Adrenal gland (tissue), 5 donors: ENCODE results near the gene CORO6.

ENCODE experiments used
- CTCF ChIP-seq, 6 experiments: fragments of 450-650 bp in 4 of 6; fragments of 200-600 bp in 2 of 6; sonication (generic) in 1 of 6; IDR thresholded peaks; 1 replicate in 5 of 6; 2 replicates in 1 of 6; pipeline versions ENCODE4 v1.5.1 to v1.8.0; 2016 to 2021; ENCODE audit warnings: antibody characterized with exemption in 6 of 6, mild to moderate bottlenecking in 2 of 6, moderate library complexity in 1 of 6
- POLR2A ChIP-seq, 2 donors: fragments of 450-650 bp; IDR thresholded peaks; one replicate each; pipeline ENCODE4 v1.6.1; 2017; ENCODE audit warnings: antibody characterized with exemption in 2 of 2, mild to moderate bottlenecking in 2 of 2, moderate library complexity in 1 of 2
- donor health status: DM: no; HTN: no; CAD: no.

DNA sequence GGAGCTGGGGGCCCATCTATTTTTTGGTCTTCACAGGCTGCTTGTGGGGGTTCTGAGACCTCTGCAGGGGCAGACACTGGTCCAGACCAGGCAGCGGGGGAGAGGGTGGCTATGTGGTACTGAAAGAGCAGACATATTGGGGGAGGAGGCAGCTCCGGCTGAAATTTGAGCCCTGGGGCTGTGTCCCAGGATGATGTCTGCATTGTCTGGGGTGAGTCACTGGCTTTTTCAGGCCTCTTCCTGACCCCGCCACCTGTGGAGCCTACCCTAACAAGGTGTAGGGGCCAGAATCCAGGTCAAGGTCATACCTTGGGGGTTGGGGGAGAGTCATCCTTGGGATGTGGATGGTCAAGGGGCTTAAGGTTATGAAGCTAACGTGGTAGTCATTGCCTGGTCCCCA is 2.4 kb downstream of the CORO6 start:
- TF ChIP-seq CTCF (IDR thresholded peaks at IDR 0.05): no peak
- TF ChIP-seq POLR2A (IDR thresholded peaks at IDR 0.05): no peak
